Caco-2 (cell line): ENCODE data around the gene CEBPZ. TPM values are rescaled to one million over a fixed set of nuclear protein-coding genes. Genes with fewer than 3 reads are reported as not detected.
"Not testable (repeated sequence)": the region's sequence is repeated elsewhere in the genome, so short reads cannot be mapped to it uniquely, and the experiment has no call there.

Experiments
- BruUV-seq: library from RNA; stranded (reverse); fragments of 400-500 nt; replicated peaks from 2 replicates; lab custom pipeline; 2021; lab: Mats Ljungman, UMichigan
- CTCF ChIA-PET: fragments of 300-600 bp; sonication (Branson Sonifier 250); formaldehyde crosslinking; loops from one replicate; lab custom pipeline; 2022; ENCODE audit warnings: antibody characterized with exemption; lab: Charles Lee
- POLR2A ChIA-PET: fragments of 300-600 bp; sonication (Branson Sonifier 250); formaldehyde crosslinking; loops from one replicate; lab custom pipeline; 2022; ENCODE audit warnings: antibody characterized with exemption; lab: Charles Lee
- DNase-seq, 2 experiments: peaks; one replicate each; pipeline versions ENCODE4 v3.0.0 to v3.0.0-alpha.2; 2020 to 2022
- H3K27me3 ChIP-seq: replicated peaks from 2 replicates; pipeline ENCODE4 v1.6.0; 2011; ENCODE audit warnings: low read length; ENCODE audit not compliant: control insufficient read depth, insufficient read depth
- H3K36me3 ChIP-seq: 2 replicates; pipeline ENCODE4 v1.5.1; 2011; ENCODE audit warnings: low read length; ENCODE audit not compliant: control insufficient read depth, insufficient read depth
- H3K4me1 ChIP-seq: fragments of 250-450 bp; sonication (Bioruptor Pico); 2 replicates; pipeline ENCODE4 v1.5.1; 2020; ENCODE audit warnings: mild to moderate bottlenecking
- H3K4me3 ChIP-seq: 2 replicates; pipeline ENCODE4 v1.5.1; 2011; ENCODE audit warnings: low read depth, mild to moderate bottlenecking, control low read depth, low read length
- H3K9me3 ChIP-seq: fragments of 250-450 bp; sonication (Bioruptor Pico); 2 replicates; pipeline ENCODE4 v1.5.1; 2020; ENCODE audit warnings: mild to moderate bottlenecking, moderate library complexity
- H3K27ac Mint-ChIP-seq: one replicate; pipeline ENCODE4 v1.8.0; 2022; ENCODE audit warnings: mixed read lengths; ENCODE audit not compliant: unreplicated experiment
- H3K27me3 Mint-ChIP-seq: one replicate; pipeline ENCODE4 v1.8.0; 2022; ENCODE audit warnings: mixed read lengths; ENCODE audit not compliant: insufficient read depth, unreplicated experiment
- H3K36me3 Mint-ChIP-seq: one replicate; pipeline ENCODE4 v1.8.0; 2022; ENCODE audit warnings: mild to moderate bottlenecking, mixed read lengths; ENCODE audit not compliant: insufficient read depth, unreplicated experiment
- H3K4me1 Mint-ChIP-seq: one replicate; pipeline ENCODE4 v1.8.0; 2022; ENCODE audit warnings: low read depth, mixed read lengths; ENCODE audit not compliant: unreplicated experiment
- H3K4me3 Mint-ChIP-seq: one replicate; pipeline ENCODE4 v1.8.0; 2022; ENCODE audit warnings: mild to moderate bottlenecking, moderate library complexity, mixed read lengths; ENCODE audit not compliant: unreplicated experiment
- H3K9me3 Mint-ChIP-seq: one replicate; pipeline ENCODE4 v1.8.0; 2022; ENCODE audit warnings: mixed read lengths; ENCODE audit not compliant: unreplicated experiment
- CTCF ChIP-seq, 2 experiments: fragments of 200-600 bp in 1 of 2; IDR thresholded peaks; 1 replicate in 1 of 2; 2 replicates in 1 of 2; pipeline versions ENCODE4 v1.5.1 to v1.8.0; 2011 to 2022; ENCODE audit warnings: antibody characterized with exemption in 1 of 2, control low read depth in 1 of 2, inconsistent platforms in 1 of 2, low read depth in 1 of 2, low read length in 1 of 2, mild to moderate bottlenecking in 1 of 2, moderate library complexity in 1 of 2; ENCODE audit not compliant: insufficient read depth in 1 of 2, severe bottlenecking in 1 of 2, unreplicated experiment in 1 of 2
- intact Hi-C: fragments of 100-400 bp; cut with micrococcal nuclease; formaldehyde crosslinking; loops from one replicate; pipeline ENCODE4 v1.10.0; 2022; ENCODE audit not compliant: unreplicated experiment
- total RNA-seq: library from RNA; stranded (reverse); gene quantifications from 2 replicates; pipeline ENCODE4 v1.2.3, GENCODE V29; 2022

Gene CEBPZ
- total RNA-seq, 1 experiment from 2014 or later = 93.3 TPM

DNA sequence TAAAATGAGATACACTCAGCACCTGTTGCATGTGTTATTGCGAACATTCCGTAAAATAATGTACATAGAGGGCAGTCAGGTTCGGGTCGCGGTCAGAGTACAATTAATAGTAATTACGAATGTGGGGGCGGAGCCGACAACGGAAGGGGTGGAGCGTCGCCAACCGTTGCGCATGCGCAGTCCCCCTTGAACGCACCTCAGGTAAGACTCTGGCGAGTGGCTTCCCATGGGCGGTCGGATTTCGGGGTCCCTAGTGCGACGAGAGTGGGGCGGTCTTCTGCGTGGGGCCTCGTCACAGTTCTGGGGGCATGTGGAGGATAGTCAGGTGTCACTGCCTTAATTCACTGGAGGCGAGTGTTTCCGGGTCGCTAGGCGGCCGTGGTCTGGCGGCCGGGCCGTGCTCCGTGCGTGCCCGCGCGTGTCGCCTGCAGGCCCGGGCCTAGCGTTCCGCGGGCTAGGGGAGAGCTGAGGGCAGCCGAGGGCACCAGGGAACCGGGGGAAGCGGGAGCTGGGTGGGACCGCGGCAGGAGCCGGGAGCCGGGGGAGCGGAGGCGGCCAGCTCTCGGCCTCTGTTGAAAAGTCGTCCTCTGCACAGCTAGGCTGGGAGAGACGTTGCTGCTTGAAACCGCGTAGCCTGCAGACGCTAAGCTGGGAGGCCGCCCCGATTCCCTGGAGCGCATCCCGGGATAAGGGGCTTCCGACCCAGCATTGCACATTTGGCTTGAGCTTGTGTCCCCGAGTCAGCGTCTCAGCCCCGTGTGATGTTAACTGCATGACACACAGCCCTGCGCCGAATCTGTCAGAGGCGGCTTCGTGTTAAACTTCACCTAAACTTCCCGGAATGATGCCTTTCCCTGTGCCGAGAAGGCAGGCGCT lies 34.8 kb downstream of the CEBPZ start, which contains the start of gene CEBPZOS:
Gene CEBPZOS, plus strand, starts transcription at position 177 of the 876 bp plus-strand sequence. CDS start 3,209 bp downstream, outside the sequence.
- no TSS peak for BruUV-seq
- TF ChIP-seq CTCF (IDR thresholded peaks at IDR 0.05; ENCODE audit: insufficient read depth in 1 of 2, low read depth in 1 of 2, low read length in 1 of 2, severe bottlenecking in 1 of 2, unreplicated experiment in 1 of 2) = no peak
- Histone ChIP-seq H3K9me3 (no peaks in the 10 kb centered on the region), H3K36me3 (peaks cover 2% of the 10 kb centered on the region; the same call in 1 of the 2 replicates), H3K4me3 (peak within 1 kb of the TSS; percentile 57), H3K27me3 (no peaks in the 10 kb centered on the region), H3K4me1 (no peaks in the 10 kb centered on the region)
- Mint-ChIP-seq H3K4me1 (no peaks in the 10 kb centered on the region), H3K9me3 (no peaks in the 10 kb centered on the region), H3K4me3 (peak within 1 kb of the TSS; percentile 92), H3K36me3 (peaks cover 43% of the 10 kb centered on the region), H3K27me3 (no peaks in the 10 kb centered on the region), H3K27ac (peak within 1 kb of the TSS; percentile 98)
- intact Hi-C loops = loop anchor here (1.0 to 5.0 kb wide), 3 partner anchors 28 to 39 kb away; partner anchors contain the start of genes CEBPZ, EIF2AK2 and NDUFAF7
- ChIA-PET CTCF (no interaction called here), POLR2A (interaction anchor here (0.5 to 1.1 kb wide), 5 partner anchors 25 to 1613 kb away, joined by 3 to 5 read pairs (median 4); partner anchors contain the start of genes CEBPZ, EIF2AK2, GPATCH11 and NDUFAF7)
- DNase-seq = peak; percentile 89 to 93

GRCh38 chr2:37195862-37196319 lies 35.5 kb downstream of the CEBPZ start:
- H3K4me3 ChIP-seq = peak overlapping the region; percentile 57
- intact Hi-C loops = loop anchor here (1.0 to 5.0 kb wide), 2 partner anchors 35 to 39 kb away; partner anchors contain the start of genes CEBPZ, EIF2AK2 and NDUFAF7
- H3K27me3 ChIP-seq, H3K27me3 Mint-ChIP-seq, H3K36me3 ChIP-seq, H3K9me3 Mint-ChIP-seq, H3K4me1 Mint-ChIP-seq, BruUV-seq, DNase-seq, H3K4me1 ChIP-seq, H3K9me3 ChIP-seq, POLR2A ChIA-PET: not testable (repeated sequence)
- H3K4me3 Mint-ChIP-seq = peak overlapping the region; percentile 92
- CTCF ChIA-PET = interaction anchor here (0.7 kb wide), 1 partner anchor 858 kb away, joined by 3 read pairs; no protein-coding TSS in a partner anchor
- H3K27ac Mint-ChIP-seq = peak overlapping the region; percentile 98
- peaks cover 36% of the 10 kb centered on the region for H3K36me3 Mint-ChIP-seq

DNA sequence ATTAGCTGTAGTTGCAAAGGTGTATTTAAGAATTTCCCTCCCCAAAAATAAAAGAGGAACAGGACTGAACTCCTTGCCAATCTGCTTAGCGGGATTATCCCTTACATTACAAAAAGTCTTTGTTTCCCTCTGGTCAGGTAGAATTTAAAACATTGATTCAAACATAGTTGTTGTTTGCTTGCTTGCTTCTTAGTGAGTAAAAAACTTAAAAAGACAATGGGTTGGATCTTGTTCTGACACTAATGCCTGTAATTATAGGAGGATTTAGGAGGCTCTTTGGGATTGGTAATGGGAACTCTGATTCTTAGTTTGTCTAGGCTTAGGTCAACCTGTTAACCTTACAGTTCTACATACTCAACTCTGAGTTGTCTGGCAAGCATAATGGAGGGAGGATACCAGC lies 38.8 kb downstream of the CEBPZ start:
- H3K9me3 Mint-ChIP-seq = no peaks in the 10 kb centered on the region
- ChIA-PET CTCF (no interaction called here), POLR2A (no interaction called here)
- no peak overlapping the region for H3K4me3 Mint-ChIP-seq
- Histone ChIP-seq H3K27me3 (no peaks in the 10 kb centered on the region), H3K36me3 (no peaks in the 10 kb centered on the region), H3K4me1 (no peaks in the 10 kb centered on the region), H3K9me3 (no peaks in the 10 kb centered on the region), H3K4me3 (no peak overlapping the region)
- peaks cover 14% of the 10 kb centered on the region for H3K4me1 Mint-ChIP-seq
- intact Hi-C loops = no loop called here
- DNase-seq = no peak
- no peak for TF ChIP-seq CTCF (IDR thresholded peaks at IDR 0.05; ENCODE audit: insufficient read depth in 1 of 2, low read depth in 1 of 2, low read length in 1 of 2, severe bottlenecking in 1 of 2, unreplicated experiment in 1 of 2)
- no peaks in the 10 kb centered on the region for H3K27me3 Mint-ChIP-seq
- peaks cover 16% of the 10 kb centered on the region for H3K36me3 Mint-ChIP-seq
- no peak overlapping the region for H3K27ac Mint-ChIP-seq
- BruUV-seq = no TSS peak
